Measurements from ENCODE around the gene BCL2L12. TPM values are rescaled to one million over a fixed set of nuclear protein-coding genes. Genes with fewer than 3 reads are reported as not detected.

BCL2L12 gene
- total and polyA plus RNA-seq, 2 of the 13 experiments (the other 11 are each of a cell fraction or from before 2014, with no cell fraction given): 26.8 to 40.8 TPM

DNA sequence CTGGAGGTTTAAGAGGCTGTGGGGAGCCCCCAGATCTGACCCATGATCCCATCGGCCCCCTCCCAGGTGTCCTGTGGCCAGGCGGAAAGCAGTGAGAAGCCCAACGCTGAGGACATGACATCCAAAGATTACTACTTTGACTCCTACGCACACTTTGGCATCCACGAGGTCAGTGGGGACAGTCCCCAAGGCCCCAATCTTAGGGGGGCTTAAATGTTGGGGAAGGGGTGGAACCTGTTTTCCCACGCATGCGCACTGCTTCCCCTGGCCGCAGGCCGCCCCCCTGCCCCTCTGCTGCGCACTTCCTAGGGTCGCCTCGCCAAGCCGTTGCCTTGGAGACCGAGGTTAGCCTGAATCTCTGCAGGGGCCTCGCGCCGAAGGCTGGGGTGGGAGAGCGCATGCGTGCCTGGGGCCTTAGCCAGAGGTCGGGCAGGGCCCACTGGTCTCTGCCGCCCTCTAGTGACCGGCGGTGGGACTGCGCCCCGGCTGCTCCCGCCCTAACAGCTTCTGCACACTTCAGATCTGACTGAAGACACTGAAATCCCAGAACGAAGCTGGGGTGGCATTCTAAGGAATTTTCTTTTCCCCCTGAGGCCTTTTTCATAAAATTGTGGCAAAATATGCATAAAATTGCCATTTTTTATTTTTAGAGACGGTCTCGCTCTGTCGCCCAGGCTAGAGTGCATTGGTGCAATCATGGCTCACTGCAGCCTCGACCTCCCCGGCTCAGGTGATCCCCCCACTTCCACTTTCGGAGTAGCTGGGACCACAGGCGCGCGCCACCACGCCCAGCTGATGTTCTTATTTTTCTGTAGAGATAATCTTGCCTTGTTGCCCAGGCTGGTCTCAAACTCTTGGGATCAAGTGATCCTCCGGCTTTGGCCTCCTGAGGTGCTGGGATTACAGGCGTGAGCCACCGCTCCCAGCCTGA is 15.0 kb downstream of the BCL2L12 start (continued):
- TF ChIP-seq, protein P1, sequence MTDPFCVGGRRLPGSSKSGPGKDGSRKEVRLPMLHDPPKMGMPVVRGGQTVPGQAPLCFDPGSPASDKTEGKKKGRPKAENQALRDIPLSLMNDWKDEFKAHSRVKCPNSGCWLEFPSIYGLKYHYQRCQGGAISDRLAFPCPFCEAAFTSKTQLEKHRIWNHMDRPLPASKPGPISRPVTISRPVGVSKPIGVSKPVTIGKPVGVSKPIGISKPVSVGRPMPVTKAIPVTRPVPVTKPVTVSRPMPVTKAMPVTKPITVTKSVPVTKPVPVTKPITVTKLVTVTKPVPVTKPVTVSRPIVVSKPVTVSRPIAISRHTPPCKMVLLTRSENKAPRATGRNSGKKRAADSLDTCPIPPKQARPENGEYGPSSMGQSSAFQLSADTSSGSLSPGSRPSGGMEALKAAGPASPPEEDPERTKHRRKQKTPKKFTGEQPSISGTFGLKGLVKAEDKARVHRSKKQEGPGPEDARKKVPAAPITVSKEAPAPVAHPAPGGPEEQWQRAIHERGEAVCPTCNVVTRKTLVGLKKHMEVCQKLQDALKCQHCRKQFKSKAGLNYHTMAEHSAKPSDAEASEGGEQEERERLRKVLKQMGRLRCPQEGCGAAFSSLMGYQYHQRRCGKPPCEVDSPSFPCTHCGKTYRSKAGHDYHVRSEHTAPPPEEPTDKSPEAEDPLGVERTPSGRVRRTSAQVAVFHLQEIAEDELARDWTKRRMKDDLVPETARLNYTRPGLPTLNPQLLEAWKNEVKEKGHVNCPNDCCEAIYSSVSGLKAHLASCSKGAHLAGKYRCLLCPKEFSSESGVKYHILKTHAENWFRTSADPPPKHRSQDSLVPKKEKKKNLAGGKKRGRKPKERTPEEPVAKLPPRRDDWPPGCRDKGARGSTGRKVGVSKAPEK (CRISPR knock-in tag; IDR thresholded peaks at IDR 0.05; ENCODE audit: borderline replicate concordance): no peak
- TF ChIP-seq TBP (CRISPR knock-in tag; IDR thresholded peaks at IDR 0.05) (no peak), ZBTB20 (CRISPR knock-in tag; IDR thresholded peaks at IDR 0.05; ENCODE audit: borderline replicate concordance, low read depth) (no peak), FOXA3 (CRISPR knock-in tag; IDR thresholded peaks at IDR 0.05) (no peak), NONO (IDR thresholded peaks at IDR 0.05) (no peak), NONO (CRISPR knock-in tag; conservative IDR thresholded peaks at IDR 0.05) (no peak), ZNF598 (CRISPR knock-in tag; IDR thresholded peaks at IDR 0.05; ENCODE audit: borderline replicate concordance) (peak; percentile 28; the same call in 1 of the 2 replicates), ZNF33A (CRISPR knock-in tag; IDR thresholded peaks at IDR 0.05; ENCODE audit: borderline replicate concordance) (no peak), ZBTB38 (CRISPR knock-in tag; IDR thresholded peaks at IDR 0.05) (0 out of 2 replicates have a peak, but pooled peaks have one; percentile 33), HOXA3 (CRISPR knock-in tag; IDR thresholded peaks at IDR 0.05) (peak; percentile 31; the same call in 1 of the 2 replicates), ZNF335 (CRISPR knock-in tag; IDR thresholded peaks at IDR 0.05) (no peak), TRIM24 (CRISPR knock-in tag; IDR thresholded peaks at IDR 0.05) (no peak), ZNF557 (CRISPR knock-in tag; IDR thresholded peaks at IDR 0.05) (no peak), TOE1 (CRISPR knock-in tag; IDR thresholded peaks at IDR 0.05) (no peak), HDAC2 (CRISPR knock-in tag; IDR thresholded peaks at IDR 0.05) (0 out of 2 replicates have a peak, but pooled peaks have one; percentile 32), ZNF230 (CRISPR knock-in tag; IDR thresholded peaks at IDR 0.05) (no peak), FOSL2 (CRISPR knock-in tag; IDR thresholded peaks at IDR 0.05) (no peak), ZNF660 (CRISPR knock-in tag; IDR thresholded peaks at IDR 0.05; ENCODE audit: borderline replicate concordance, low read depth) (no peak), SATB2 (CRISPR knock-in tag; IDR thresholded peaks at IDR 0.05) (no peak), MTA1 (CRISPR knock-in tag; IDR thresholded peaks at IDR 0.05; ENCODE audit: borderline replicate concordance) (no peak), ZNF383 (CRISPR knock-in tag; IDR thresholded peaks at IDR 0.05; ENCODE audit: borderline replicate concordance) (no peak)
- TF ChIP-seq, protein P2, sequence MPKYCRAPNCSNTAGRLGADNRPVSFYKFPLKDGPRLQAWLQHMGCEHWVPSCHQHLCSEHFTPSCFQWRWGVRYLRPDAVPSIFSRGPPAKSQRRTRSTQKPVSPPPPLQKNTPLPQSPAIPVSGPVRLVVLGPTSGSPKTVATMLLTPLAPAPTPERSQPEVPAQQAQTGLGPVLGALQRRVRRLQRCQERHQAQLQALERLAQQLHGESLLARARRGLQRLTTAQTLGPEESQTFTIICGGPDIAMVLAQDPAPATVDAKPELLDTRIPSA (CRISPR knock-in tag; IDR thresholded peaks at IDR 0.05; ENCODE audit: borderline replicate concordance): no peak
- TF ChIP-seq, protein P3, sequence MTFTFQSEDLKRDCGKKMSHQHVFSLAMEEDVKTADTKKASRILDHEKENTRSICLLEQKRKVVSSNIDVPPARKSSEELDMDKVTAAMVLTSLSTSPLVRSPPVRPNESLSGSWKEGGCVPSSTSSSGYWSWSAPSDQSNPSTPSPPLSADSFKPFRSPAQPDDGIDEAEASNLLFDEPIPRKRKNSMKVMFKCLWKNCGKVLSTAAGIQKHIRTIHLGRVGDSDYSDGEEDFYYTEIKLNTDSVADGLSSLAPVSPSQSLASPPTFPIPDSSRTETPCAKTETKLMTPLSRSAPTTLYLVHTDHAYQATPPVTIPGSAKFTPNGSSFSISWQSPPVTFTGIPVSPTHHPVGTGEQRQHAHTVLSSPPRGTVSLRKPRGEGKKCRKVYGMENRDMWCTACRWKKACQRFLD (CRISPR knock-in tag; IDR thresholded peaks at IDR 0.05; ENCODE audit: borderline replicate concordance): no peak
- TF ChIP-seq, protein P4, sequence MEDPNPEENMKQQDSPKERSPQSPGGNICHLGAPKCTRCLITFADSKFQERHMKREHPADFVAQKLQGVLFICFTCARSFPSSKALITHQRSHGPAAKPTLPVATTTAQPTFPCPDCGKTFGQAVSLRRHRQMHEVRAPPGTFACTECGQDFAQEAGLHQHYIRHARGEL (CRISPR knock-in tag; IDR thresholded peaks at IDR 0.05): no peak
- TF ChIP-seq, protein P5, sequence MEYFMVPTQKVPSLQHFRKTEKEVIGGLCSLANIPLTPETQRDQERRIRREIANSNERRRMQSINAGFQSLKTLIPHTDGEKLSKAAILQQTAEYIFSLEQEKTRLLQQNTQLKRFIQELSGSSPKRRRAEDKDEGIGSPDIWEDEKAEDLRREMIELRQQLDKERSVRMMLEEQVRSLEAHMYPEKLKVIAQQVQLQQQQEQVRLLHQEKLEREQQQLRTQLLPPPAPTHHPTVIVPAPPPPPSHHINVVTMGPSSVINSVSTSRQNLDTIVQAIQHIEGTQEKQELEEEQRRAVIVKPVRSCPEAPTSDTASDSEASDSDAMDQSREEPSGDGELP (IDR thresholded peaks at IDR 0.05; ENCODE audit: borderline replicate concordance, low read depth): no peak

Measured in HepG2 (cell line).